ENCODE measurements around the gene NPR3. TPM values are rescaled to one million over a fixed set of nuclear protein-coding genes. Genes with fewer than 3 reads are reported as not detected.

Gene NPR3
- total RNA-seq, 1 donor from 2014 or later = 116 TPM

DNA sequence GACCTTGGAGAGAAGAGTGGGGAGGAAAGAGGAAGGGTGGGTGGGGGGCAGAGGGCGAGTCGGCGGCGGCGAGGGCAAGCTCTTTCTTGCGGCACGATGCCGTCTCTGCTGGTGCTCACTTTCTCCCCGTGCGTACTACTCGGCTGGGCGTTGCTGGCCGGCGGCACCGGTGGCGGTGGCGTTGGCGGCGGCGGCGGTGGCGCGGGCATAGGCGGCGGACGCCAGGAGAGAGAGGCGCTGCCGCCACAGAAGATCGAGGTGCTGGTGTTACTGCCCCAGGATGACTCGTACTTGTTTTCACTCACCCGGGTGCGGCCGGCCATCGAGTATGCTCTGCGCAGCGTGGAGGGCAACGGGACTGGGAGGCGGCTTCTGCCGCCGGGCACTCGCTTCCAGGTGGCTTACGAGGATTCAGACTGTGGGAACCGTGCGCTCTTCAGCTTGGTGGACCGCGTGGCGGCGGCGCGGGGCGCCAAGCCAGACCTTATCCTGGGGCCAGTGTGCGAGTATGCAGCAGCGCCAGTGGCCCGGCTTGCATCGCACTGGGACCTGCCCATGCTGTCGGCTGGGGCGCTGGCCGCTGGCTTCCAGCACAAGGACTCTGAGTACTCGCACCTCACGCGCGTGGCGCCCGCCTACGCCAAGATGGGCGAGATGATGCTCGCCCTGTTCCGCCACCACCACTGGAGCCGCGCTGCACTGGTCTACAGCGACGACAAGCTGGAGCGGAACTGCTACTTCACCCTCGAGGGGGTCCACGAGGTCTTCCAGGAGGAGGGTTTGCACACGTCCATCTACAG, 760 bp downstream of the NPR3 start:
- DNase-seq (ENCODE audit: extremely low spot score, unreplicated experiment) = no peak
- H3K36me3 Mint-ChIP-seq = peaks cover 8% of the 10 kb centered on the region
- H3K27ac Mint-ChIP-seq = peak overlapping the region; percentile 83
- TF ChIP-seq, protein P1, sequence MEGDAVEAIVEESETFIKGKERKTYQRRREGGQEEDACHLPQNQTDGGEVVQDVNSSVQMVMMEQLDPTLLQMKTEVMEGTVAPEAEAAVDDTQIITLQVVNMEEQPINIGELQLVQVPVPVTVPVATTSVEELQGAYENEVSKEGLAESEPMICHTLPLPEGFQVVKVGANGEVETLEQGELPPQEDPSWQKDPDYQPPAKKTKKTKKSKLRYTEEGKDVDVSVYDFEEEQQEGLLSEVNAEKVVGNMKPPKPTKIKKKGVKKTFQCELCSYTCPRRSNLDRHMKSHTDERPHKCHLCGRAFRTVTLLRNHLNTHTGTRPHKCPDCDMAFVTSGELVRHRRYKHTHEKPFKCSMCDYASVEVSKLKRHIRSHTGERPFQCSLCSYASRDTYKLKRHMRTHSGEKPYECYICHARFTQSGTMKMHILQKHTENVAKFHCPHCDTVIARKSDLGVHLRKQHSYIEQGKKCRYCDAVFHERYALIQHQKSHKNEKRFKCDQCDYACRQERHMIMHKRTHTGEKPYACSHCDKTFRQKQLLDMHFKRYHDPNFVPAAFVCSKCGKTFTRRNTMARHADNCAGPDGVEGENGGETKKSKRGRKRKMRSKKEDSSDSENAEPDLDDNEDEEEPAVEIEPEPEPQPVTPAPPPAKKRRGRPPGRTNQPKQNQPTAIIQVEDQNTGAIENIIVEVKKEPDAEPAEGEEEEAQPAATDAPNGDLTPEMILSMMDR (conservative IDR thresholded peaks at IDR 0.05) = no peak
- peaks cover 64% of the 10 kb centered on the region for H3K27me3 Mint-ChIP-seq
- H3K4me1 Mint-ChIP-seq (ENCODE audit: unreplicated experiment) = peaks cover 19% of the 10 kb centered on the region
- peak overlapping the region; percentile 93 for H3K4me3 Mint-ChIP-seq
- no peaks in the 10 kb centered on the region for H3K9me3 Mint-ChIP-seq

DNA sequence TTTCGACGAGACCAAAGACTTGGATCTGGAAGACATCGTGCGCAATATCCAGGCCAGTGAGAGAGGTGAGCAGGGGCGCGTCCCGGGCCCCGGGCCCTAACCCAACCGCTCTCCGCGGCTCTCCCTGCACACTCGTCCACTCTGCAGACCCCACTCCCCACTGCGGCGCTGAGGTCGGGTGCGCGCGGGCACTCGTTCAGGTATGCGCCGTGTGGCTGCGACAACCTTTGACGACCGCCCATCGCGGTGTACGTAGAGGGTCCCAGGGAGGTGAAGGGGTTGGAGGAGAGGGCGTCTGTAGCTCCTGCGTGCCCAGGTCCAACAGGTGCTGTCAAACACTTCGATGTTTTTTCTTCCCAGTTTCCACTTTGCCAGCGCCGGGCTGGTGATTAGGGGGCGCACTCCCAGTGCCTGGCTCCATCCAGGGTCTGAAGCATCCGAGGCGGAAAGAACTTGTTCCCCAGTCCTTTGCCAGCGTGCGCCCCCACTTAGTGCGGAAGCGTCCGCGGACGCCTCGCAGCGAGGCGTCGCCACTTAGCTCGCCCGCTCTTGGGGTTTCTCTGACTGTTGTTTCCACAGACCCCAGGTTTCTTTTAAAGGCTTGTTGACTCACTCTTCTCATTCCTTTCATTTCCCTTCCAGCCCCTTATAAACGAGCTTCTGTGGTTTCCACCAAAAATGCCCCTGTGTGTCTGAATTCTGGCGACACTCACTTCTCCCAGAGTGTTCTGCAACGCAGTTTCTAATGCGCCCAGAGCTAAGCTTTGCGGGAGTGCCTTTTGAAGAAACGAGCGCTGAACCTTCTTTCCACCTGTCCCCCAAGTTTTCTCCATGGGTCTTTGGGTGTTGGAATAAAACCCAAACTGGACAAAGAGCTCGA, 1.6 kb downstream of the NPR3 start:
- peaks cover 17% of the 10 kb centered on the region for H3K36me3 Mint-ChIP-seq
- H3K27me3 Mint-ChIP-seq = peaks cover 61% of the 10 kb centered on the region
- H3K9me3 Mint-ChIP-seq = no peaks in the 10 kb centered on the region
- peaks cover 15% of the 10 kb centered on the region for H3K4me1 Mint-ChIP-seq (ENCODE audit: unreplicated experiment)
- TF ChIP-seq, protein P1 (conservative IDR thresholded peaks at IDR 0.05) = no peak
- no peak for DNase-seq (ENCODE audit: extremely low spot score, unreplicated experiment)
- peak overlapping the region; percentile 83 for H3K27ac Mint-ChIP-seq
- peak overlapping the region; percentile 93 for H3K4me3 Mint-ChIP-seq

DNA sequence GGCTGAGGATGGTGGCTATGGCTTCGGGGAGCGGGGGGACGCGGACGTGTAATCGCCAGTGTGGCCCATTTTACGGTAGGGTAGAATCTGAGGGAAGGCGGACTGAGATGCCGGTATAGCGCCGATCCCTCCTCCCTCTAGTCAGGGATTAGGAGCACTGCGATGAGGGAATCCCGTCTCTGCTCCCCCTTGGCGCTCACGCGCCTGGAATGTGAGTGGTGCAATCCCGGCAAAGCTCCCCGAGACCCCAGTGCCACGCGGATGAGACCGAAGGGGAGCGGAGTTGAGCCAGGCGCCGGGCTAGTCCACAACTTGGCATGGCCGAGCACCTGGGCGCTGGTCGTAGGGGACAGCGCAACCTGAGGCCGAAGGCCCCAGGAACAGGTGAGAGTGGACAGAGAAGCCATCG, 2.2 kb downstream of the NPR3 start:
- Mint-ChIP-seq H3K27me3 (peaks cover 61% of the 10 kb centered on the region), H3K27ac (peak overlapping the region; percentile 83), H3K36me3 (peaks cover 18% of the 10 kb centered on the region), H3K9me3 (no peaks in the 10 kb centered on the region), H3K4me1 (ENCODE audit: unreplicated experiment) (peaks cover 15% of the 10 kb centered on the region), H3K4me3 (peak overlapping the region; percentile 93)
- no peak for DNase-seq (ENCODE audit: extremely low spot score, unreplicated experiment)
- TF ChIP-seq, protein P1 (conservative IDR thresholded peaks at IDR 0.05) = no peak

DNA sequence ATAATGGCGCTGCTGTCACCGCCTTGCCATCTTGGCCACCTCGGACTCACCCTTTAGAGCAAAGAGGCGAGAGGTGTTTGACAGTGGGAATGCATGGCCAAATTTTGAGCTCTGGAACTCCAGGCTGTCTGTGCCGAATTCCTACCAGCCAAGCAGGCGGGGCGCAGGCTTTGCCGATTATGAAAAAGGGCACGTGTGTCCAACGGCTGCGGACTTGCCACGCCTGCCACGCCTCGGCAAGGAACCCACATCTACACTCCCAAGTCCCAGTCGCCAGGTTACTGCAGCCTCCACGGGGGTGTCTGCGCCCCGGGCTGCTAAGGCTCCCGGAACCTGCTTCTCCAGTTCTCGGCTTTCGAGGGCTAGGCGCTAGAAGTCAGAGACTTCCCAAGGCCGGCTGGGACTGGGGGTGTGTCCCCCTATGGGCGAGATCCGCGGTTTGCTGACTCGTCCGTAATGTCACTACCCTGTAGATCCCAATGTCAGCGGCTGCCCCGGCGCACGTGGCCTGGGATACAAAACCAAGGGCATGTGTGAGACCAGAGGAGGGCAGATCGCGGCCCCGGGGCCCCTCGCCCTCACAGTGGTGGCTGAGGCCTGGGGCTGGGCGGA, 2.8 kb downstream of the NPR3 start:
- peak; percentile 79 for DNase-seq (ENCODE audit: extremely low spot score, unreplicated experiment)

DNA sequence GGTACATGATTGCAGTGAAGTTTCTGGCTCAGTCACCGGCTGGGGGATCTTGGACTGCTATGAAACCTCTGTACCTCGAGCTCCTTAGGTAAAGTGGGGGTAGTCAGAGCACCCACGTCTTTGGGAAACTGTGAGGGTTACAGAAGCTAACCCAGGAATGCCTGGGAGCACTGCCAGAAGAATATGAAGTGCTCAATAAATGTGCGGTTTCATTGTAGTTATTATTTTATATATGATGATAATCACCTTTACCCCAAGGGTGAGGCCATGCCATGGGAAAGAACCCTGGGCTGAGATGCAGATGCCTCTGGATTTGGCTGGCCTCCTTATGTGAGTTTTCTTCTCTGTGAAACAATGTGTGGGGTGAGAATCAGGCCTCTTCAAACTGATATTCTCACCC, 3.7 kb downstream of the NPR3 start:
- no peaks in the 10 kb centered on the region for H3K9me3 Mint-ChIP-seq
- no peak for DNase-seq (ENCODE audit: extremely low spot score, unreplicated experiment)
- H3K27me3 Mint-ChIP-seq = peaks cover 52% of the 10 kb centered on the region
- TF ChIP-seq, protein P1 (conservative IDR thresholded peaks at IDR 0.05) = no peak
- H3K27ac Mint-ChIP-seq = peak overlapping the region; percentile 83
- H3K4me3 Mint-ChIP-seq = peak overlapping the region; percentile 93
- H3K4me1 Mint-ChIP-seq (ENCODE audit: unreplicated experiment) = peaks cover 9% of the 10 kb centered on the region
- peaks cover 28% of the 10 kb centered on the region for H3K36me3 Mint-ChIP-seq

More for the DNA sequence above, 2.8 kb downstream of the NPR3 start:
- Mint-ChIP-seq H3K36me3 (peaks cover 18% of the 10 kb centered on the region), H3K9me3 (no peaks in the 10 kb centered on the region), H3K27me3 (peaks cover 59% of the 10 kb centered on the region), H3K4me3 (peak overlapping the region; percentile 93), H3K27ac (peak overlapping the region; percentile 83), H3K4me1 (ENCODE audit: unreplicated experiment) (peaks cover 10% of the 10 kb centered on the region)
- TF ChIP-seq, protein P1 (conservative IDR thresholded peaks at IDR 0.05) = peak; percentile 57
